GM18873 (cell line): ENCODE results near the gene TBX4.
"Not testable (repeated sequence)": the region's sequence is repeated elsewhere in the genome, so short reads cannot be mapped to it uniquely, and the experiment has no call there.

Experiments used
- ATAC-seq: cut with Tn5 transposase; IDR thresholded peaks from one replicate; pipeline ENCODE4 v1.9.1; 2021; ENCODE audit warnings: mild to moderate bottlenecking, moderate library complexity, moderate number of reproducible peaks; ENCODE audit not compliant: unreplicated experiment, low FRiP score

Gene TBX4

GRCh38 chr17:61494325-61495160 is 42.3 kb downstream of the TBX4 start:
- ATAC-seq: no peak

GRCh38 chr17:61495161-61495857 is 43.1 kb downstream of the TBX4 start:
- no peak for ATAC-seq

GRCh38 chr17:61496174-61496956 is 44.1 kb downstream of the TBX4 start:
- no peak for ATAC-seq

GRCh38 chr17:61496957-61497653 is 44.9 kb downstream of the TBX4 start:
- ATAC-seq: no peak

- ATAC-seq: no peak
These were observed 46.1 kb downstream of the TBX4 start for GRCh38 chr17:61498042-61498994.

- no peak for ATAC-seq
These were observed 47.4 kb downstream of the TBX4 start for GRCh38 chr17:61499632-61500031.

- ATAC-seq: no peak
These were observed 48.1 kb downstream of the TBX4 start for GRCh38 chr17:61500287-61500686.

- ATAC-seq: no peak
These were observed 50.1 kb downstream of the TBX4 start for GRCh38 chr17:61502292-61502691.

- no peak for ATAC-seq
These were observed 51.7 kb downstream of the TBX4 start for GRCh38 chr17:61503961-61504360.

- no peak for ATAC-seq
These were observed 52.5 kb downstream of the TBX4 start for GRCh38 chr17:61504697-61505096.

GRCh38 chr17:61505846-61506627 is 53.8 kb downstream of the TBX4 start:
- no peak for ATAC-seq

GRCh38 chr17:61507383-61508066 is 55.3 kb downstream of the TBX4 start:
- no peak for ATAC-seq

- no peak for ATAC-seq
These were observed 56.7 kb downstream of the TBX4 start for GRCh38 chr17:61508912-61509311.

GRCh38 chr17:61509454-61509853 is 57.2 kb downstream of the TBX4 start:
- not testable (repeated sequence) for ATAC-seq

GRCh38 chr17:61510237-61510636 is 58.0 kb downstream of the TBX4 start:
- ATAC-seq: no peak

GRCh38 chr17:61510991-61511390 is 58.8 kb downstream of the TBX4 start:
- no peak for ATAC-seq

GRCh38 chr17:61511480-61512182 is 59.4 kb downstream of the TBX4 start:
- ATAC-seq: no peak
